Neural cell (in vitro differentiated cells): Measurements from ENCODE around the gene SV2C.

ENCODE experiments used
- EP300 ChIP-seq: fragments of 450-650 bp; conservative IDR thresholded peaks from 2 replicates; pipeline ENCODE4 v1.6.1; 2014; ENCODE audit warnings: antibody characterized with exemption, mild to moderate bottlenecking, moderate library complexity; ENCODE audit not compliant: poor library complexity, severe bottlenecking
- EZH2 ChIP-seq: fragments of 200-600, 300-800 bp; shearing (Covaris generic), sonication (generic); IDR thresholded peaks from 2 replicates; pipeline ENCODE4 v1.6.1; 2014; ENCODE audit warnings: antibody characterized with exemption, low read length, borderline replicate concordance, mild to moderate bottlenecking; ENCODE audit not compliant: insufficient read depth, poor library complexity, severe bottlenecking
- MXI1 ChIP-seq: fragments of 450-650 bp; conservative IDR thresholded peaks from 2 replicates; pipeline ENCODE4 v1.6.1; 2014; ENCODE audit warnings: antibody characterized with exemption, mild to moderate bottlenecking; ENCODE audit not compliant: poor library complexity, severe bottlenecking
- POLR2AphosphoS5 ChIP-seq: IDR thresholded peaks from 2 replicates; pipeline ENCODE4 v1.6.1; 2012
- RAD21 ChIP-seq: fragments of 450-650 bp; conservative IDR thresholded peaks from 2 replicates; pipeline ENCODE4 v1.6.1; 2014; ENCODE audit warnings: antibody characterized with exemption, mild to moderate bottlenecking, moderate library complexity
- TAF1 ChIP-seq: IDR thresholded peaks from 2 replicates; pipeline ENCODE4 v1.6.1; 2012; ENCODE audit warnings: low read depth
- TF ChIP-seq, protein P1 (sequence below): fragments of 450-650 bp; IDR thresholded peaks from 2 replicates; pipeline ENCODE4 v1.5.1; 2014; ENCODE audit warnings: antibody characterized with exemption, mild to moderate bottlenecking, moderate library complexity; ENCODE audit not compliant: poor library complexity, severe bottlenecking
- TF ChIP-seq, protein P2 (sequence below): IDR thresholded peaks from 2 replicates; pipeline ENCODE4 v1.6.1; 2012; ENCODE audit warnings: borderline replicate concordance

DNA sequence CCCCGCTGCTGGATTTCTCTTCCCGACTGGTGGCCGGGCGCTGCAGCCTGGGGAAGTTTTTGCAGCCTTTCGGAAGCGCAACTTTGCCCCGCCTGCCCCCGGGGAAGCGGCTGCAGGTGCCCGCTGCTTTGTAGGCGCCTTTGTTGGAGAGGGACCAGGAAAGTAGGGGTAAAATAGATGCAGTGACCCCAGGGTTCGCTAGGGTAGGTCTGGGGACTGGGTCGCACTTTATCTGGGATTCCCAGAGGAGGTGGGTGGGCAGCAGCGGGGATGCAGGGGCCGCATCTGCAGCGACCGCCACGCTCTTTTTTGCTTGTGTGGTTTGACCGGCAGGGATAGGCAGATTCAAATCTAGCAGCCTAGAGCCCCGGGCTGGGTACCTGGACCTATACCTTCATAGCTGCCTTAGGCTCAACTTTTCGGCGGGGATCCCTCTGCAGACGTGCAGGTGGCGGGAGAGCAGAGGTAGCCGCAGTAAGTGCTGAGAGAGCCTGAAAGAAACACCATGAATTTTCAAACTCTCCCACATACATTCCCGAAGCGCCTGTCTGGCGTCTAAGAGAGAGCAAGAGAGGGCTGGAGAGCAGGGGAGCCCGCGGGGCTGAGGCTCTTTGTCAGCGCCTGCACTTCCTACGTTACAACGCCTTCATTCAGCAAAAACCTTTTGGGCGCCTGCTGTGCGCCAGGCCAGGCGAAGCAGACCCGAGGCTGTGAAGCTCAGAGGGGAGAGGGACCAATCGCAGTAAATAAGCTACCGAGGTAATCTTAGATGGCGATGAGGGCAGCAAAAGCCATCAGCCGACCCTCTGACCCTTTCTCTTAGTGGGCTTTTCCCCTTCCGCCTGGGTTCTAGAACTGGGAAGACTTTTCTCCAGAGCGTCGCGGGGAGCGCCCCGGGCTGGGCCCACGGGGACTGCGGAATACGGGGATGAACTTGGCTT lies 642 bp downstream of the SV2C start:
- TF ChIP-seq, protein P1, sequence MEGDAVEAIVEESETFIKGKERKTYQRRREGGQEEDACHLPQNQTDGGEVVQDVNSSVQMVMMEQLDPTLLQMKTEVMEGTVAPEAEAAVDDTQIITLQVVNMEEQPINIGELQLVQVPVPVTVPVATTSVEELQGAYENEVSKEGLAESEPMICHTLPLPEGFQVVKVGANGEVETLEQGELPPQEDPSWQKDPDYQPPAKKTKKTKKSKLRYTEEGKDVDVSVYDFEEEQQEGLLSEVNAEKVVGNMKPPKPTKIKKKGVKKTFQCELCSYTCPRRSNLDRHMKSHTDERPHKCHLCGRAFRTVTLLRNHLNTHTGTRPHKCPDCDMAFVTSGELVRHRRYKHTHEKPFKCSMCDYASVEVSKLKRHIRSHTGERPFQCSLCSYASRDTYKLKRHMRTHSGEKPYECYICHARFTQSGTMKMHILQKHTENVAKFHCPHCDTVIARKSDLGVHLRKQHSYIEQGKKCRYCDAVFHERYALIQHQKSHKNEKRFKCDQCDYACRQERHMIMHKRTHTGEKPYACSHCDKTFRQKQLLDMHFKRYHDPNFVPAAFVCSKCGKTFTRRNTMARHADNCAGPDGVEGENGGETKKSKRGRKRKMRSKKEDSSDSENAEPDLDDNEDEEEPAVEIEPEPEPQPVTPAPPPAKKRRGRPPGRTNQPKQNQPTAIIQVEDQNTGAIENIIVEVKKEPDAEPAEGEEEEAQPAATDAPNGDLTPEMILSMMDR: no peak
- TF ChIP-seq TAF1 (no peak), POLR2AphosphoS5 (peak; percentile 7), EP300 (no peak), MXI1 (no peak), EZH2 (no peak), RAD21 (no peak)
- TF ChIP-seq, protein P2, sequence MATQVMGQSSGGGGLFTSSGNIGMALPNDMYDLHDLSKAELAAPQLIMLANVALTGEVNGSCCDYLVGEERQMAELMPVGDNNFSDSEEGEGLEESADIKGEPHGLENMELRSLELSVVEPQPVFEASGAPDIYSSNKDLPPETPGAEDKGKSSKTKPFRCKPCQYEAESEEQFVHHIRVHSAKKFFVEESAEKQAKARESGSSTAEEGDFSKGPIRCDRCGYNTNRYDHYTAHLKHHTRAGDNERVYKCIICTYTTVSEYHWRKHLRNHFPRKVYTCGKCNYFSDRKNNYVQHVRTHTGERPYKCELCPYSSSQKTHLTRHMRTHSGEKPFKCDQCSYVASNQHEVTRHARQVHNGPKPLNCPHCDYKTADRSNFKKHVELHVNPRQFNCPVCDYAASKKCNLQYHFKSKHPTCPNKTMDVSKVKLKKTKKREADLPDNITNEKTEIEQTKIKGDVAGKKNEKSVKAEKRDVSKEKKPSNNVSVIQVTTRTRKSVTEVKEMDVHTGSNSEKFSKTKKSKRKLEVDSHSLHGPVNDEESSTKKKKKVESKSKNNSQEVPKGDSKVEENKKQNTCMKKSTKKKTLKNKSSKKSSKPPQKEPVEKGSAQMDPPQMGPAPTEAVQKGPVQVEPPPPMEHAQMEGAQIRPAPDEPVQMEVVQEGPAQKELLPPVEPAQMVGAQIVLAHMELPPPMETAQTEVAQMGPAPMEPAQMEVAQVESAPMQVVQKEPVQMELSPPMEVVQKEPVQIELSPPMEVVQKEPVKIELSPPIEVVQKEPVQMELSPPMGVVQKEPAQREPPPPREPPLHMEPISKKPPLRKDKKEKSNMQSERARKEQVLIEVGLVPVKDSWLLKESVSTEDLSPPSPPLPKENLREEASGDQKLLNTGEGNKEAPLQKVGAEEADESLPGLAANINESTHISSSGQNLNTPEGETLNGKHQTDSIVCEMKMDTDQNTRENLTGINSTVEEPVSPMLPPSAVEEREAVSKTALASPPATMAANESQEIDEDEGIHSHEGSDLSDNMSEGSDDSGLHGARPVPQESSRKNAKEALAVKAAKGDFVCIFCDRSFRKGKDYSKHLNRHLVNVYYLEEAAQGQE: no peak
